NCI-H2029 (cell line): ENCODE results near the gene KRT17.
"Not testable (repeated sequence)": the region's sequence is repeated elsewhere in the genome, so short reads cannot be mapped to it uniquely, and the experiment has no call there.

Source experiments
- DNase-seq: peaks from one replicate; lab custom pipeline; 2025; lab: John Stamatoyannopoulos, UW

The KRT17 gene

GRCh38 chr17:41619927-41620582 is 4.3 kb downstream of the KRT17 start:
- not testable (repeated sequence) for DNase-seq

- no peak for DNase-seq
These were observed 5.1 kb downstream of the KRT17 start for GRCh38 chr17:41619036-41619926.

GRCh38 chr17:41618341-41619035 is 5.9 kb downstream of the KRT17 start:
- no peak for DNase-seq

GRCh38 chr17:41617698-41618097 is 6.7 kb downstream of the KRT17 start:
- no peak for DNase-seq

DNA sequence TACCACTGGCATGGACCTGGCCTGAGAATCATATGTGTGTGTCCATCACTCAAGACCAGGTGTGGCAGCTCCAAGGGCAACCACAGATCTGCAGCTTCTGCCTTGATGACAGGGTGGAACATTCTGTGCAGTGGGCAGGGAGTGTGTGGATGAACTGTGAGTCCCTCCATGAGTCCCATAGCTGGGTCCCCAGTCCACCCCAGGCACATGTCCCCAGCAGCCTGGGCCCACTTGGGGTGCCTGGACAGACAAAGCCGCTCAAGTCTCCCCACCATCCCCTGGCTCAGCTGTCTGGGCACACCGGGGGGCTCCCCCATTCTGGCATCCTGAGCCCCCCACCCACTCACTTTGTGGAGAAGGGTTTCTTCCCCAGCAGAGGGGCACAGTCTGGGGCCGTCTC is 7.2 kb downstream of the KRT17 start:
- DNase-seq, result no peak

DNA sequence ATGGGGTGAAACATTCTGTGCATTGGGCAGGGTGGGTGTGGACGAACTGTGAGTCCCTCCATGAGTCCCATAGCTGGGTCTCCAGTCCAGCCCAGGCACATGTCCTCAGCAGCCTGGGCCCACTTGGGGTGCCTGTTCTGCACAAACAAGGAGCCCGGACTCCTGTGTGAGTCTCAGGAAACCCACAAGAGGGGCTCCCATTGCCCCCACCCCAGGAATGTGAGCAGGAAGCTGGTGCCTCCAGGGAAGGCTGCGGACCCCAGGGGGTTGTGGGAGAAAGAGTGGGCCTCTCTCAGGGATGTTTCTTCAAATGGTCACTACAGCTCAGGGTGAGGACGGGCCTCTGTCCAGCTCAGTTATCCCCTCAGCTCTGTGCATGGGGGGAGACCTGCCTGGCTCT is 7.9 kb downstream of the KRT17 start:
- DNase-seq, result not testable (repeated sequence)

GRCh38 chr17:41615454-41615853 is 8.9 kb downstream of the KRT17 start:
- peak; percentile 38 for DNase-seq

DNA sequence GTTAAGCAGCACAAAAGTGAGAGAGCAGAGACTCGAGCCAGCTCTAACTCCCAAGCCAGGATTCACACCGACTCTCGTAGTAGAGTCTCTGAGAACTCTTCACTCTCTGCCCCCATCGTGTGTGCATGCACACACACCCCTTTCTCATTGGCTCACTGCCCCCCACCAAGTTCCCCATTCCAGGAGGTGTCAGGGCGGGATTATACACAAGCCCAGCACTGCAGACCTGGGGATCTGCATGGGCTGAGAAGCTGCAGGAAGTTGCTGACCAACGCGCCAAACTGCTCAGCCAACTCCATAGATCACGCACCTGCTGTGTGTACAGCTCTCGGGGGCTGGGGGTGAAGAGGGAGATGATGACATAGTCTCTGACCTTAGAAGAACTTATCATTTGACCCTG is 9.6 kb downstream of the KRT17 start:
- not testable (repeated sequence) for DNase-seq

- DNase-seq, result no peak
These were observed 10.3 kb downstream of the KRT17 start for GRCh38 chr17:41614098-41614497.

DNA sequence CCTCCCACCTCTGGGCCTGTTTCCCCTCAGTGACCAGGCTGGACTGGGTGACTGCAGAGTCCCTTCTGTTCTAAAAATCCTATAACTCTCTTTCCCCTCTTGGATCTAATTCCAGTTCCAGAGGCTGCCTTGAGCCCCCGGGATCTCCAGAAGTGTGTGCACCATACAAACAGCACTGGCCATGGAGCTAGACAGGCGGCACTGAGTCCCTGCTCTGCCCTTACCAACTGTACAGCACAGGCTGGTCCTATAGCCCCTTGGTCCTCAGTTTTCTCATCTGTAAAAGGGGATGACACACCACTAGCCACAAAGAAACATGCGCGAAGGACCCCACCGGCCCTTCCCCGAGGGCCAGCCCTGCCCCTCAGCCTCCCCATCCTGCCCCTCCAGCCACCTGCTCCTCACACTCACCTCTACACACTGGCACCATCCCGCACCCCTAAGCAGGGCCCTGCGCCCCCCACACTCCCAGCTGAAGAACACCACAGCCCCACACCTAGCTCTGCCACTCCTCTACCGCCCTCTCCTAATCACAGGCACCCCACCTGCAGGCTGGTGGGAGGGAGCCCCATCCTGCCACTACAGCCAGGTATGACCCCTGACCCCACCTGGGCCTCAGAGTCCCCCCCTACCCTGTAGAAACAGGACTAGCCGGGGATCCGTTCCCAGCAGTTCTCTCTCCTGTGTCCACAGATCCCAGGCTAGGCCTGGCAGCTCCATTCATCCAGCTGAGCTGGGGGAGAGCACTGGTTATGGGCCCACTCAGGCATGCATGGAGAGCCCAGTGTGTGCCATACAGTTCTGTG is 10.9 kb downstream of the KRT17 start:
- DNase-seq, result no peak

- DNase-seq, result not testable (repeated sequence)
These were observed 11.8 kb downstream of the KRT17 start, which contains the start of gene KRT16 for GRCh38 chr17:41612376-41613160. Gene KRT16 (minus strand): TSS chr17:41612767. CDS start chr17:41612688, 79 bp downstream.

GRCh38 chr17:41610965-41611640 is 13.3 kb downstream of the KRT17 start:
- DNase-seq, result no peak

DNA sequence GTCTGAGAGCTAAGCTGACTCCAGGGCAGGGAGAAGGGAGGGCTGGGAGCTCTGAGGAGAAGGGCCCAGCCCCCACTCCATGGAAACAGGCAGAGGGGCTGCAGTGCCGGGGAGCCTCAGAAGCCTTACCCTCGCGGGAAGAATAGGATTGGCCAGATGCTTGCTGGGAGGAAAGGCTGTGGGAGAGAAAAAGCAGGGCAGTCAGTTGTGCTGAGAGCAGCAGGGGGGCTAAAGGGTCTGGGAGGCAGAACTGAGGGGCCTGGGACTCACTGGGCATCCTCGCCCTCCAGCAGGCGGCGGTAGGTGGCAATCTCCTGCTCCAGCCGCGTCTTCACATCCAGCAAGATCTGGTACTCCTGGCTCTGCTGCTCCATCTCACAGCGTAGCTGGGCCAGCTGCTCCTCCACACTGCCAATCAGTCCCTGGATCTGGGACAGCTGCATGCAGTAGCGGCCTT is 14.3 kb downstream of the KRT17 start:
- DNase-seq, result not testable (repeated sequence)

DNA sequence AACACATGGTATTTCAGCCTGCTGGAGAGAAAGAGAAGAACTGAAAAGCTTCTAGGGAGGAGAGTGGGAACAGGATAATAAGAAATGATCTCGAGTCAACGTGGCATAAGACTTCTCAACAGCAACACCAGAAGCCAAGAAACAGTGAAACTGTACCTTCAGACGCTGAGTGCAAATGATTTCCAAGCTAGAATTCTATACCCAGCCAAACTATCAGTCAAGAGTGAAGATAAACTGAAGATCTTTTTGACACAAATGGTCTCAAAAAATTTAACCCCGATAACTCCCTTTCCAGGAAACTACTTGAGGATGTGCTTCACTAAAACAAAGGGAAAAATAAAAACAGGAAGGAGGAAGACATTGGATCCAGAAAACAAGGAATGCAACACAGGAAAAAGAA is 17.4 kb downstream of the KRT17 start:
- DNase-seq, result not testable (repeated sequence)

GRCh38 chr17:41602524-41602923 is 21.9 kb downstream of the KRT17 start:
- DNase-seq, result no peak

- DNase-seq, result no peak
These were observed 24.1 kb downstream of the KRT17 start for GRCh38 chr17:41600318-41600717.

GRCh38 chr17:41599680-41600079 is 24.7 kb downstream of the KRT17 start:
- no peak for DNase-seq

- no peak for DNase-seq
These were observed 28.8 kb downstream of the KRT17 start for GRCh38 chr17:41595585-41595984.

- DNase-seq, result no peak
These were observed 29.9 kb downstream of the KRT17 start for GRCh38 chr17:41594363-41594915.
